GM10266 (cell line): Measurements from ENCODE around the gene TBC1D2.

Experiments used
- DNase-seq: peaks from one replicate; pipeline ENCODE4 v3.0.0; 2012; ENCODE audit errors: extremely low spot score
- CTCF ChIP-seq: IDR thresholded peaks from 2 replicates; pipeline ENCODE4 v1.5.1; 2012; ENCODE audit warnings: mild to moderate bottlenecking, low read depth; ENCODE audit not compliant: control insufficient read depth, insufficient read depth; ENCODE audit errors: missing control alignments

Gene TBC1D2

GRCh38 chr9:98222885-98223691 is 32.4 kb downstream of the TBC1D2 start:
- DNase-seq, result no peak

GRCh38 chr9:98220911-98221310 is 34.5 kb downstream of the TBC1D2 start:
- DNase-seq, result no peak
- no peak for TF ChIP-seq CTCF

More at GRCh38 chr9:98222885-98223691, 32.4 kb downstream of the TBC1D2 start:
- no peak for TF ChIP-seq CTCF

- TF ChIP-seq CTCF, result no peak
- DNase-seq, result no peak
These were observed 35.6 kb downstream of the TBC1D2 start for GRCh38 chr9:98219794-98220370.

GRCh38 chr9:98219364-98219716 is 36.1 kb downstream of the TBC1D2 start:
- DNase-seq, result no peak
- no peak for TF ChIP-seq CTCF

GRCh38 chr9:98218562-98219363 is 36.7 kb downstream of the TBC1D2 start:
- no peak for TF ChIP-seq CTCF
- no peak for DNase-seq

- DNase-seq, result no peak
- no peak for TF ChIP-seq CTCF
These were observed 38.2 kb downstream of the TBC1D2 start for GRCh38 chr9:98217255-98217654.
